ENCODE measurements around the gene PPP2R3B. TPM values are rescaled to one million over a fixed set of nuclear protein-coding genes. Genes with fewer than 3 reads are reported as not detected.

The PPP2R3B gene
- total RNA-seq, 1 experiment from 2014 or later = 19.1 TPM

- intact Hi-C loops (cut with micrococcal nuclease) = no loop called here
- Histone ChIP-seq H3K9me2 (ENCODE audit: insufficient read depth) (no peaks in the 10 kb centered on the region), H3K27ac (ENCODE audit: low read depth, low read length) (no peak overlapping the region), H3K9me3 (ENCODE audit: control insufficient read depth in 1 of 2, insufficient read depth in 1 of 2, low read depth in 1 of 2, low read length in 2 of 2) (no peaks in the 10 kb centered on the region), H3K36me3 (ENCODE audit: control insufficient read depth in 1 of 2, insufficient read depth in 2 of 2, low read length in 2 of 2) (no peaks in the 10 kb centered on the region), H3K4me3 (replicated peaks in 1 of 2; ENCODE audit: low read depth in 1 of 2, low read length in 2 of 2) (no peak overlapping the region), H3K79me2 (ENCODE audit: insufficient read depth, low read length) (no peaks in the 10 kb centered on the region), H3K4me2 (ENCODE audit: low read length) (no peak overlapping the region), H3K4me1 (ENCODE audit: control insufficient read depth in 1 of 2, insufficient read depth in 2 of 2, low read length in 2 of 2) (no peaks in the 10 kb centered on the region), H2AFZ (ENCODE audit: low read depth, low read length, poor library complexity, severe bottlenecking) (no peak overlapping the region), H4K20me1 (ENCODE audit: insufficient read depth) (no peaks in the 10 kb centered on the region), H3K27me3 (ENCODE audit: insufficient read depth, low read length) (no peaks in the 10 kb centered on the region), H3K9ac (ENCODE audit: low read length) (no peak overlapping the region)
- ATAC-seq (no peak), DNase-seq (ENCODE audit: low read depth, low spot score) (no peak)
- POLR2A ChIA-PET = no interaction called here
- no TSS peak for BruUV-seq (replicated peaks)
- CTCF ChIA-PET = no interaction called here
- RAD21 ChIA-PET (ENCODE audit: low non-redundant PET in 1 of 2, low total read pairs in 2 of 2, uncharacterized antibody in 2 of 2, unreplicated experiment in 2 of 2) = no interaction called here
- TF ChIP-seq, protein P1, sequence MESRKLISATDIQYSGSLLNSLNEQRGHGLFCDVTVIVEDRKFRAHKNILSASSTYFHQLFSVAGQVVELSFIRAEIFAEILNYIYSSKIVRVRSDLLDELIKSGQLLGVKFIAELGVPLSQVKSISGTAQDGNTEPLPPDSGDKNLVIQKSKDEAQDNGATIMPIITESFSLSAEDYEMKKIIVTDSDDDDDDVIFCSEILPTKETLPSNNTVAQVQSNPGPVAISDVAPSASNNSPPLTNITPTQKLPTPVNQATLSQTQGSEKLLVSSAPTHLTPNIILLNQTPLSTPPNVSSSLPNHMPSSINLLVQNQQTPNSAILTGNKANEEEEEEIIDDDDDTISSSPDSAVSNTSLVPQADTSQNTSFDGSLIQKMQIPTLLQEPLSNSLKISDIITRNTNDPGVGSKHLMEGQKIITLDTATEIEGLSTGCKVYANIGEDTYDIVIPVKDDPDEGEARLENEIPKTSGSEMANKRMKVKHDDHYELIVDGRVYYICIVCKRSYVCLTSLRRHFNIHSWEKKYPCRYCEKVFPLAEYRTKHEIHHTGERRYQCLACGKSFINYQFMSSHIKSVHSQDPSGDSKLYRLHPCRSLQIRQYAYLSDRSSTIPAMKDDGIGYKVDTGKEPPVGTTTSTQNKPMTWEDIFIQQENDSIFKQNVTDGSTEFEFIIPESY (IDR thresholded peaks at IDR 0.05; ENCODE audit: extremely low read depth, insufficient replicate concordance, low read length) = no peak
- TF ChIP-seq RAD21 (IDR thresholded peaks at IDR 0.05; ENCODE audit: low read depth) = no peak
- TF ChIP-seq ATF3 (IDR thresholded peaks at IDR 0.05) = no peak
- TF ChIP-seq YY1 (IDR thresholded peaks at IDR 0.05; ENCODE audit: extremely low read depth, insufficient replicate concordance, low read depth, low read length) = no peak
- TF ChIP-seq ELF1 (IDR thresholded peaks at IDR 0.05; ENCODE audit: borderline replicate concordance, low read depth) = no peak
- TF ChIP-seq EGR1 (IDR thresholded peaks at IDR 0.05; ENCODE audit: low read depth) = no peak
- no peak for TF ChIP-seq SRF (IDR thresholded peaks at IDR 0.05; ENCODE audit: low read depth)
- no peak for TF ChIP-seq SP1 (IDR thresholded peaks at IDR 0.05; ENCODE audit: low read depth)
- TF ChIP-seq TCF7L2 (IDR thresholded peaks at IDR 0.05; ENCODE audit: borderline replicate concordance, extremely low read depth, insufficient read depth, insufficient read length) = no peak
- no peak for TF ChIP-seq ZNF274 (IDR thresholded peaks at IDR 0.05; ENCODE audit: low read depth, low read length)
- no peak for TF ChIP-seq ZFX (IDR thresholded peaks at IDR 0.05)
- no peak for TF ChIP-seq CBX3 (IDR thresholded peaks at IDR 0.05; ENCODE audit: low read depth)
- no peak for TF ChIP-seq POLR2AphosphoS5 (IDR thresholded peaks at IDR 0.05; ENCODE audit: low read depth, low read length)
- TF ChIP-seq SIN3A (IDR thresholded peaks at IDR 0.05; ENCODE audit: low read depth) = no peak
- TF ChIP-seq CTCF (IDR thresholded peaks at IDR 0.05 in 2 of 3, conservative IDR thresholded peaks at IDR 0.05 in 1 of 3; ENCODE audit: borderline replicate concordance in 1 of 3, insufficient read depth in 1 of 3, low read depth in 2 of 3, low read length in 2 of 3) = no peak
- no peak for TF ChIP-seq EZH2 (IDR thresholded peaks at IDR 0.05)
- no peak for TF ChIP-seq POLR2A (IDR thresholded peaks at IDR 0.05; ENCODE audit: borderline replicate concordance, extremely low read depth, insufficient read depth, insufficient read length)
- no peak for TF ChIP-seq JUND (IDR thresholded peaks at IDR 0.05)
- no peak for TF ChIP-seq EZH2phosphoT487 (IDR thresholded peaks at IDR 0.05; ENCODE audit: borderline replicate concordance)
Observed at GRCh38 chrX:344371-344901, 42.3 kb downstream of the PPP2R3B start.

Data from HCT116 (cell line).